NCI-H2107 treated with DMSO at 0.1 percent for 48 hours (cell line): Measurements from ENCODE around the gene IL17RE.
A peak's percentile ranks its signal among the peaks of the same experiment; 100 is the strongest.
"Not testable (repeated sequence)": the region's sequence is repeated elsewhere in the genome, so short reads cannot be mapped to it uniquely, and the experiment has no call there.

Experiments
- DNase-seq: peaks from one replicate; lab custom pipeline; 2025; ENCODE audit not compliant: unreplicated experiment; lab: John Stamatoyannopoulos, UW

The IL17RE gene

DNA sequence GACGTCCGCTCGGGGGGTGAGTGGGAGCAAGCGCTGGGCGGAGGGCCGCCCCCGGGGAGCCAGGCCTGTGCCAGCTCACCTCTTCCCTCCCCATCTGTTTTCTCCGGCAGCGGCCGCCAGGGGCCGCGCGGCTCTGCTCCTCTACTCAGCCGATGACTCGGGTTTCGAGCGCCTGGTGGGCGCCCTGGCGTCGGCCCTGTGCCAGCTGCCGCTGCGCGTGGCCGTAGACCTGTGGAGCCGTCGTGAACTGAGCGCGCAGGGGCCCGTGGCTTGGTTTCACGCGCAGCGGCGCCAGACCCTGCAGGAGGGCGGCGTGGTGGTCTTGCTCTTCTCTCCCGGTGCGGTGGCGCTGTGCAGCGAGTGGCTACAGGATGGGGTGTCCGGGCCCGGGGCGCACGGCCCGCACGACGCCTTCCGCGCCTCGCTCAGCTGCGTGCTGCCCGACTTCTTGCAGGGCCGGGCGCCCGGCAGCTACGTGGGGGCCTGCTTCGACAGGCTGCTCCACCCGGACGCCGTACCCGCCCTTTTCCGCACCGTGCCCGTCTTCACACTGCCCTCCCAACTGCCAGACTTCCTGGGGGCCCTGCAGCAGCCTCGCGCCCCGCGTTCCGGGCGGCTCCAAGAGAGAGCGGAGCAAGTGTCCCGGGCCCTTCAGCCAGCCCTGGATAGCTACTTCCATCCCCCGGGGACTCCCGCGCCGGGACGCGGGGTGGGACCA lies 30.4 kb downstream of the IL17RE start:
- DNase-seq: peak; percentile 40

DNA sequence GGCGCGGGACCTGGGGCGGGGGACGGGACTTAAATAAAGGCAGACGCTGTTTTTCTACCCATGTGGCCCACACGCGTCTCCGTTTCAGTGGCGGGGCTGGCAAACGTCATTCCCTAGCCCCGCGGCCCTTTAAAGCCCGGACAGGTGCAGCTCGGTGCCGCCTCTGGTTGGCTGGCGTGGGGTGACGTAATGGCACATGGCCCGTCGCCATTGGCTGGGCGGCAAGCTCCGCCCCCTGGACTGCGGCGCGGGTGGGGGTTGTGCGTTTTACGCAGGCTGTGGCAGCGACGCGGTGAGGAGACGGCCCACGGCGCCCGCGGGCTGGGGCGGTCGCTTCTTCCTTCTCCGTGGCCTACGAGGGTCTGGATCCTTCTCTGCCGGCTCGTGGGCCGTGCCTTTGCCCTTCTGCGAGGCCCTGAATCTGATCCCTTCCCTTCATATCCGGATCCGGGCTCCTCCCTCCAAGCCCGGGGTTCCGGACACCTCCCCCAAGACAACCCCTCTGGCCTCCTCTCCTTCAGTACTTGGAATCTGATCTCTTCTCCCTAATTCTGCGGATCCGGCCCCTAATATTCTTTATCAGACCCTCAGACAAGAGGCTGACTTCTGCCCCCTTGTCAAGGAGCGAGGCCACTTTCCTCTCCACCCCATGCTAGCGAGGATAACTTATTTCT lies 31.1 kb downstream of the IL17RE start, which contains the start of gene CRELD1:
Gene CRELD1 (plus strand): TSS at position 274 of the 674 bp plus-strand sequence. CDS start 605 bp downstream, outside the sequence.
- peak; percentile 72 for DNase-seq

DNA sequence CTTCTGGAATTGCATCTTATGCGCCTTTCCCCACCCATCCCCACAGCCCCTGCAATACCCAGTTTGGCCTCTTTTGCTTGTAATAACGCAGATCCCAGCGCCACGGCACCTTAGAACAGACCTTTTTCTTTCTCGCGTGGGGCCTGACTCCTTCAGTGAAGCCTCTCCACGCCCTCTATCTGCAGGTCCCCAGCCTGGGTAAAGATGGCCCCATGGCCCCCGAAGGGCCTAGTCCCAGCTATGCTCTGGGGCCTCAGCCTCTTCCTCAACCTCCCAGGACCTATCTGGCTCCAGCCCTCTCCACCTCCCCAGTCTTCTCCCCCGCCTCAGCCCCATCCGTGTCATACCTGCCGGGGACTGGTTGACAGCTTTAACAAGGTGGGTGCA lies 31.6 kb downstream of the IL17RE start:
- no peak for DNase-seq

DNA sequence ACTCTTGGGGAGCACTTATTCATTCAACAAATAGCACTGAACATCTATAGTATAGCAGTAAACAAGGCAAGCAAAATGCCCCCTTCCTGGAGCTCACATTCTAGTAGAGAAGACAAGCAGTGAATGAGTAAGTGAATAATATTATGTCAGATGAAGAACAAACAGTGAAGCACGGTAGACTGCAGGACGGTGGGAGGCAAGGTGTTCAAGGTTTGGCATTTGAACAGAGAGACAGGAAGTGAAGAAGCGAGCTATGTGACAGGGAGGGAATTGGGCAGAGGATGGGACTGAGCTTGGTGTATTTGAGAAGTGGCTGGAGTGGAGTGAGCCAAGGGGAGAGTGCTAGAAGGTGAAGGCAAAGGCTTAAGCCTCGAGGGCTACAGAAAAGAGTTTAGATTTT lies 32.3 kb downstream of the IL17RE start:
- DNase-seq: no peak

DNA sequence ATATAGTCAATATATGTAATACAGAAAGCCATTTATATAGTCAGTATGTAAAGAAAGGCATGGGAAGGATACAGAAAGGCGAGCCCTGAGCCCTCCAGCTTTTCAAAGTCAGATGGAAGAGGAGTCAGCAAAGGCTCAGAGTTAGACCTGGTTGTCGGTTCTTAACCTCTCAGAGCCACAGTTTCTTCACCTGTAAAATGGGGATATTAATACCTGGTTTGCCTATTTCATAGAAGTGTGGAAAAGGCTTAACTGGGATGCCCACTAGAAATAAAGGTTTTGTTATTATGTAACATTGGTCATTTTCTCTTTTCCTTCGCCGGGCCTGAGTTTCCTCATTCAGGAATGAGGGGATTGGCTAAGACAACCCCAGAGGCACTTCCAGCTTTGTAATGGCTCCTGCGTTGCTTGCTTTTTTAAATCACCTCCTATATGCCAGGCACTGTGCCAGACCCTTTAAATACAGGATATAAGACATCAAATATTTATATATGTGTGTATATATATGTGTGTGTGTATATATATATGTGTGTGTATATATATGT lies 33.4 kb downstream of the IL17RE start:
- DNase-seq: no peak

GRCh38 chr3:9937486-9938238 lies 35.0 kb downstream of the IL17RE start:
- DNase-seq: no peak

GRCh38 chr3:9938966-9939365 lies 36.3 kb downstream of the IL17RE start:
- DNase-seq: no peak

GRCh38 chr3:9939906-9940305 lies 37.3 kb downstream of the IL17RE start:
- not testable (repeated sequence) for DNase-seq

GRCh38 chr3:9940746-9941145 lies 38.1 kb downstream of the IL17RE start:
- no peak for DNase-seq

- DNase-seq: no peak
These were observed 39.5 kb downstream of the IL17RE start for GRCh38 chr3:9942164-9942563.

- no peak for DNase-seq
These were observed 40.5 kb downstream of the IL17RE start for GRCh38 chr3:9942934-9943690.

- no peak for DNase-seq
These were observed 41.6 kb downstream of the IL17RE start for GRCh38 chr3:9944271-9944670.

- no peak for DNase-seq
These were observed 42.7 kb downstream of the IL17RE start for GRCh38 chr3:9945358-9945757.

DNA sequence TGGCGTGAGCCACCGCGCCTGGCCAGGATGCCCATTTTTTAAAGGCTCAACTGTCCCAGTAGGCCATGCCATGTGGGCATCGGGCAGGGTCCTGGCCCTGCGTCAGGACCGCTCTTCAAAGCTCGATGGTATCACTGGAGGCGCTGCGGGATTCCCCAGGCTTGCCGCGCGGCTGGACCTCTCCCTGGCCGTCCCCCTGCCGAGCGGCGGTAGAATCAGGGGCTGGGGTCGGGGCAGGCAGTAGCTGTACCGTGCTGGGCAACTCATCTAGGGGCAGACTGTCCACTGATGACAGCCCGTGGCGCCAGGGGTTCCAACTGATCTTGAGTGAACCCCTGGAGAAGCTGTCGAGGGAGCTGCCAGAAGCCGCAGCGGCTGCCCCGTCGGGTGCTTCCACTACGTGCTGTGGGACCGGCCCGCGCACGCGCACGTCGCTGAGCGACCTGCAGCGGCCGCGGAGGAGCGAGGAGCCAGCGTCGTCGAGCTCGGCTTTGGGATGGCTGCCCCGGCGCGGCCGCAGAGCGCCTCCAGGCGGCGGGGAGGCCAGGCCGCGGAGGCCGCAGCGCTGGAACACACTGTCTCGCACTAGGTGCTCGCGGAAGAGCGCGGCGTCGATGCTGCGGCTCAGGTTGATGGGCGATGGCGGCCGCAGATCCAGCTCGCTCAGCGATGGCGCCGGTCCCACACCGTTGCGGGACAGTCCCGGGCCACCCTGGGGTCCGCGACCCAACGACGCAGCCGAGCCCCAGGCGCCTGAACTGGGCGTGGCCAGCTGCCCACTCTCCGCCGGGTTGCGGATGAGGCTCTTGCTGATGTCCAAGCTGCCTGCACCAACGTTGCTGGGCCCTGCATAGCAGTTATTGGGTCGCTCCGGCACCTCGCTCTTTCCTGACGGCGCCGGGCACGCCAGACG lies 43.7 kb downstream of the IL17RE start:
- DNase-seq: peak; percentile 11

GRCh38 chr3:9947025-9947995 lies 44.7 kb downstream of the IL17RE start:
- DNase-seq: no peak

- DNase-seq: no peak
These were observed 45.9 kb downstream of the IL17RE start for GRCh38 chr3:9948586-9948985.

GRCh38 chr3:9949115-9949514 lies 46.5 kb downstream of the IL17RE start:
- DNase-seq: no peak

DNA sequence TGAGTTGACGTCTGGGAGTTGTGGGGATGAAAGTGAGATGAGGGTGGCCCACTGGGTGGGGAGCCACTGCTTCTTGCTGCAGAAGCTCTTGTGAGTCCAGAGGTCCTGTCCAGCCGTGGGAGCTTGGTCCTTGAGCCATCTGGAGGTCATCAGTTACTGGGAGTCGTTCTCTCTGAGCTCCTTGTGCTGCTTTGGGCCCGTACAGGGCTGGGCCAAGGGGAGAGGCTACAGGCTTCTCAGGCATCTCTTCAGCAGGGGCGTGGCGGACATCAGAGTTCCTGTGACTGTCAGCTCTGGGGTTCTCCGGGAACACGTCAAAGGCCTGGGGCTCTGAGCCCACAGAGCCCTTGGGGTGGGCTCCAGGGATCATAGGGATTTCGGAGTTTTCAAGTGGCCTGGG lies 47.0 kb downstream of the IL17RE start:
- no peak for DNase-seq

DNA sequence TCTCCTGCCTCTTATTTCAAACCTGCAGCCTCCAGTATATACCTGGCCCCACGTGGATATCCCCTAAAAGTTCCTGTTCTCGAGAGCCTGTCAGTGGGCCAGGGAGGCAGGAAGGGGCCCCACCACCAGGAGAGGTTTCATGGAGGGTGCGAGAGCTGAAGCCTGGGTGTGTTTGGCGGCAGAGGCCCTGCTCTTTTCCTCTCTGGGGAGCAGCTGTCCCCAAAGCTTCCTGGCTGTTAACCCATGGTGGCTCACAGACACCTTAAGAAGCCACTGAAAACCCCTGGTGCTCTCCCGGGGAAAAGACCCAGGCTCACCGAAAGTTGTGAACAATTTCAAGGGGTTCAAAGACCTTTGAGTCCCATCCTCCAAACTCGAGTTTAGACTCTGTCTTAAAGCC lies 48.5 kb downstream of the IL17RE start:
- no peak for DNase-seq
